Trophoblast cell (in vitro differentiated cells and primary cell): ENCODE measurements around the gene MKNK1.
A peak's percentile ranks its signal among the peaks of the same experiment; 100 is the strongest.

ENCODE experiments used
- DNase-seq, 2 donors: peaks; one replicate each; pipeline ENCODE4 v3.0.0-alpha.2; 2016
- H2AFZ ChIP-seq: 2 replicates; pipeline ENCODE4 v1.6.1; 2013; ENCODE audit warnings: low read length, moderate library complexity, mild to moderate bottlenecking; ENCODE audit not compliant: insufficient read depth, poor library complexity
- H2AK5ac ChIP-seq: 2 replicates; pipeline ENCODE4 v1.6.1; 2013; ENCODE audit warnings: mild to moderate bottlenecking, low read length
- H2BK120ac ChIP-seq: 2 replicates; pipeline ENCODE4 v1.6.1; 2013; ENCODE audit warnings: low read length, mild to moderate bottlenecking, moderate library complexity; ENCODE audit not compliant: insufficient read depth, poor library complexity
- H2BK12ac ChIP-seq: 2 replicates; pipeline ENCODE4 v1.6.1; 2013; ENCODE audit warnings: mild to moderate bottlenecking, low read length, moderate library complexity
- H2BK5ac ChIP-seq: 2 replicates; pipeline ENCODE4 v1.6.1; 2013; ENCODE audit warnings: low read length, low read depth, moderate library complexity, mild to moderate bottlenecking; ENCODE audit not compliant: poor library complexity
- H3K14ac ChIP-seq: 2 replicates; pipeline ENCODE4 v1.6.1; 2013; ENCODE audit warnings: mild to moderate bottlenecking, low read length
- H3K18ac ChIP-seq: 2 replicates; pipeline ENCODE4 v1.6.1; 2013; ENCODE audit warnings: mild to moderate bottlenecking, low read length
- H3K23ac ChIP-seq: 2 replicates; pipeline ENCODE4 v1.6.1; 2013; ENCODE audit warnings: low read length
- H3K27ac ChIP-seq: 2 replicates; pipeline ENCODE4 v1.5.1; 2013; ENCODE audit warnings: low read depth, mild to moderate bottlenecking, inconsistent platforms, low read length, moderate library complexity
- H3K27me3 ChIP-seq: 2 replicates; pipeline ENCODE4 v1.6.1; 2013; ENCODE audit warnings: inconsistent platforms, mild to moderate bottlenecking, low read length, moderate library complexity; ENCODE audit not compliant: insufficient read depth
- H3K36me3 ChIP-seq, 2 experiments: 1 replicate in 1 of 2; 2 replicates in 1 of 2; pipeline ENCODE4 v1.6.1; 2013; ENCODE audit warnings: low read length in 2 of 2, mild to moderate bottlenecking in 2 of 2, moderate library complexity in 1 of 2; ENCODE audit not compliant: insufficient read depth in 2 of 2, control insufficient read depth in 1 of 2
- H3K4ac ChIP-seq: 2 replicates; pipeline ENCODE4 v1.6.1; 2013; ENCODE audit warnings: low read depth, mild to moderate bottlenecking, low read length, moderate library complexity
- H3K4me1 ChIP-seq, 2 experiments: 1 replicate in 1 of 2; 2 replicates in 1 of 2; pipeline ENCODE4 v1.6.1; 2013; ENCODE audit warnings: low read length in 2 of 2, mild to moderate bottlenecking in 2 of 2, moderate library complexity in 1 of 2; ENCODE audit not compliant: insufficient read depth in 2 of 2, control insufficient read depth in 1 of 2
- H3K4me2 ChIP-seq: 2 replicates; pipeline ENCODE4 v1.6.1; 2013; ENCODE audit warnings: inconsistent platforms, mild to moderate bottlenecking, low read length, moderate library complexity
- H3K4me3 ChIP-seq: 2 replicates; pipeline ENCODE4 v1.5.1; 2013; ENCODE audit warnings: mild to moderate bottlenecking, low read depth, low read length, inconsistent platforms
- H3K79me1 ChIP-seq: one replicate; pipeline ENCODE4 v1.6.1; 2013; ENCODE audit warnings: low read length
- H3K79me2 ChIP-seq: 2 replicates; pipeline ENCODE4 v1.6.1; 2013; ENCODE audit warnings: low read length, mild to moderate bottlenecking; ENCODE audit not compliant: control insufficient read depth, insufficient read depth, poor library complexity
- H3K9ac ChIP-seq: 2 replicates; pipeline ENCODE4 v1.6.1; 2013; ENCODE audit warnings: mild to moderate bottlenecking, low read length
- H3K9me3 ChIP-seq: 2 replicates; pipeline ENCODE4 v1.6.1; 2013; ENCODE audit warnings: low read depth, mild to moderate bottlenecking, control low read depth, inconsistent platforms, low read length; ENCODE audit not compliant: insufficient read depth
- H4K12ac ChIP-seq: 2 replicates; pipeline ENCODE4 v1.6.1; 2013; ENCODE audit warnings: low read depth, mild to moderate bottlenecking, low read length, moderate library complexity
- H4K8ac ChIP-seq: 2 replicates; pipeline ENCODE4 v1.6.1; 2013; ENCODE audit warnings: low read depth, mild to moderate bottlenecking, low read length, moderate library complexity
- H4K91ac ChIP-seq: one replicate; pipeline ENCODE4 v1.6.1; 2013; ENCODE audit warnings: low read depth, mild to moderate bottlenecking, low read length, moderate library complexity
- WGBS: extraction: QIAGEN DNeasy Blood & Tissue Kit; methylation state at CpG from one replicate; pipeline ENCODE4 v1.1.7; 2013; ENCODE audit warnings: missing lambda C conversion rate; ENCODE audit not compliant: insufficient read length, insufficient coverage; ENCODE audit errors: extremely low coverage; 5-methylcytosine and 5-hydroxymethylcytosine counted together

MKNK1 gene

DNA sequence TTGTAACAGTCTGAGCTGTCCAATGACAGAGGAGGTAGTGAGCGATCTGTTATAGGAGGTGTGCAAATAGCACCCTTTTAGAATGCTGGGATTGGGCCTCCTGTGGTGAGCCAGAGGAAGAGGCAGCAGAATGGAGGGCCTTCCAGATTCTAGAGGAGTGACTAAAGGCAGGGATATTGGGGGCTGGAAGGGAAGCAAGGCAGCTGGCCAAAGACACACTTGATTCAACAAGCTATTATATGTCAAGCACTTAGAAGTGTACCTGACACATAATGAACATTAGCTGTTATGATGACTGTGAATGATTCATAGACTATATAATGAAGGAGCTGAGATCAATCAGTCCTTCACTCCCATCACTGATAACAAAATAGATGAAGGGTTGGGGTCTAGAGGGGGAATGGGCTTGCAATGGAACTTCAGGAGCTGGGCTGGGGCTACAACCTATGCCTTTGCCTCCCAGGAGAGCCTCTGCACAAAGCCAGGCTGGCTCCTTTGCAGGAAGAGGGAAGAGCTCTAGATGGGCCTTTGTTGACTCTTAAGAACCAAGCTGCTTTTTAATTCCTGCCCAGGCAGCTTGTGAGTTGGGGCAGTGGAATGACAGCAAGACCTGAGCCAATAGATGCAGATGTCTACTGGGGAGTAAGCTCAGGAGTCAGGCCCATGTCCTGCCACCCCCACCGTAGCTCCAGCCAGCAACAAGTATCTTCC lies 2.3 kb upstream of the MKNK1 start:
- Histone ChIP-seq H3K4me1 (peaks cover 8 to 10% of the 10 kb centered on the region in 2 experiments), H3K9me3 (peaks cover 4% of the 10 kb centered on the region), H2BK5ac (no peak overlapping the region), H3K9ac (no peak overlapping the region), H2AFZ (no peak overlapping the region), H4K8ac (no peak overlapping the region), H3K27me3 (no peaks in the 10 kb centered on the region), H3K18ac (no peak overlapping the region), H3K79me2 (peaks cover 3% of the 10 kb centered on the region), H3K4me2 (no peak overlapping the region), H3K27ac (no peak overlapping the region), H4K91ac (no peak overlapping the region), H2BK12ac (no peak overlapping the region), H3K14ac (no peak overlapping the region), H4K12ac (no peak overlapping the region), H3K4ac (no peak overlapping the region), H3K23ac (no peak overlapping the region), H2AK5ac (no peak overlapping the region), H3K36me3 (peaks cover 2 to 10% of the 10 kb centered on the region in 2 experiments), H3K79me1 (peaks cover 3% of the 10 kb centered on the region), H2BK120ac (no peak overlapping the region), H3K4me3 (no peak overlapping the region)
- DNase-seq: no peak
- WGBS: no CpG with 5 or more reads among the region's 2 CpGs

DNA sequence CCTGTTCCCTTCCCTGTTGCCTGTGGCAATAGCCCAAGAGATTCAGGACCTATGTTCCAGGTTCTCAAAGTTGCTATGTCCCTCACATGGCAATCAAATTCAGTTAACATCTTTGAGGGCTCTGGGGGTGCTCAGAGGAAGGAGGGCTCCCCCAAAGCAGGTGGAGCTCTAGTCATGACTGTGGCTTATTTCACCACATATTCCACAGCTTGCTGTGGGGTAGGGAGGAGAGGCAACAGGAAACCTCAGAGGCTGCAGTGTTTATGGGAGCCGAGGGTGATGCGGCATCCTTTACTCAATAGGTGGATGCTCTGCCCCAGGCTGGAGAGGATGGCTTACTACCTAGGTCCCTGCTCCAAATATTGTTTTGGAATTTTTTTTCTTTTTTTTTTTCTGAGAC lies 1.2 kb upstream of the MKNK1 start:
- DNase-seq: no peak
- peak overlapping the region; percentile 9 for H2AK5ac ChIP-seq
- H3K4me3 ChIP-seq: no peak overlapping the region
- peaks cover 8 to 10% of the 10 kb centered on the region in 2 experiments for H3K4me1 ChIP-seq
- no peaks in the 10 kb centered on the region for H3K27me3 ChIP-seq
- no peak overlapping the region for H2BK120ac ChIP-seq
- no peak overlapping the region for H3K27ac ChIP-seq
- H3K9ac ChIP-seq: no peak overlapping the region
- no peak overlapping the region for H3K23ac ChIP-seq
- H3K79me1 ChIP-seq: peaks cover 3% of the 10 kb centered on the region
- no peak overlapping the region for H3K14ac ChIP-seq
- H3K9me3 ChIP-seq: peaks cover 4% of the 10 kb centered on the region
- no peak overlapping the region for H4K91ac ChIP-seq
- no peak overlapping the region for H2AFZ ChIP-seq
- H3K79me2 ChIP-seq: peaks cover 3% of the 10 kb centered on the region
- peak overlapping the region; percentile 9 for H2BK12ac ChIP-seq
- no peak overlapping the region for H3K18ac ChIP-seq
- no peak overlapping the region for H3K4ac ChIP-seq
- no peak overlapping the region for H2BK5ac ChIP-seq
- H4K12ac ChIP-seq: no peak overlapping the region
- H4K8ac ChIP-seq: no peak overlapping the region
- H3K36me3 ChIP-seq: peaks cover 2 to 10% of the 10 kb centered on the region in 2 experiments
- WGBS: no CpG with 5 or more reads among the region's 2 CpGs
- H3K4me2 ChIP-seq: no peak overlapping the region

DNA sequence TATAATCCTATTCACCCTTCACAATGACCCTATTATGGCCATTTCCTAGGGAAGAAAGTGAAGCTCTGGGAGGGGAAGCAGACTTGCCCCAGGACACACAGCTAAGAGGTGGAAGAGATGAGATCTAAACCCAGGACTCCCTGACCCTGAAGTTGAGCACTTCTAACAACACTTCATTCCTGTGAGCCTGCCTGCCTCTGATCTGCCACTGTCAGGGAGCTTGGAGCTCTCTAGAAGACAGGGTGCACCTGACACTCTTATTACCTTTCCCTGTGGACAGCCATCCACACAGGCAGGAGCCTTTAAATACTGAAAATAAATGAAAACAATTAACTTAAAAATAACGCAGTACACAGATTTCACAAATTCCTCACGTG lies 599 bp downstream of the MKNK1 start:
- H3K36me3 ChIP-seq: peaks cover 2% of the 10 kb centered on the region in 2 experiments
- H2BK120ac ChIP-seq: no peak overlapping the region
- no peaks in the 10 kb centered on the region for H3K27me3 ChIP-seq
- H3K18ac ChIP-seq: no peak overlapping the region
- H2AK5ac ChIP-seq: no peak overlapping the region
- H3K4me2 ChIP-seq: peak overlapping the region; percentile 90
- H3K27ac ChIP-seq: no peak overlapping the region
- no peak overlapping the region for H2BK5ac ChIP-seq
- H3K79me2 ChIP-seq: peaks cover 3% of the 10 kb centered on the region
- no peak overlapping the region for H3K23ac ChIP-seq
- peaks cover 2% of the 10 kb centered on the region for H3K9me3 ChIP-seq
- H4K12ac ChIP-seq: no peak overlapping the region
- no CpG with 5 or more reads among the region's 2 CpGs for WGBS
- H2BK12ac ChIP-seq: no peak overlapping the region
- H3K14ac ChIP-seq: no peak overlapping the region
- peak overlapping the region; percentile 77 for H4K91ac ChIP-seq
- H3K4me3 ChIP-seq: peak overlapping the region; percentile 85
- DNase-seq: no peak
- H3K9ac ChIP-seq: peak overlapping the region; percentile 89
- H4K8ac ChIP-seq: no peak overlapping the region
- H3K79me1 ChIP-seq: peaks cover 3% of the 10 kb centered on the region
- no peak overlapping the region for H2AFZ ChIP-seq
- H3K4me1 ChIP-seq: peaks cover 8 to 12% of the 10 kb centered on the region in 2 experiments
- no peak overlapping the region for H3K4ac ChIP-seq

DNA sequence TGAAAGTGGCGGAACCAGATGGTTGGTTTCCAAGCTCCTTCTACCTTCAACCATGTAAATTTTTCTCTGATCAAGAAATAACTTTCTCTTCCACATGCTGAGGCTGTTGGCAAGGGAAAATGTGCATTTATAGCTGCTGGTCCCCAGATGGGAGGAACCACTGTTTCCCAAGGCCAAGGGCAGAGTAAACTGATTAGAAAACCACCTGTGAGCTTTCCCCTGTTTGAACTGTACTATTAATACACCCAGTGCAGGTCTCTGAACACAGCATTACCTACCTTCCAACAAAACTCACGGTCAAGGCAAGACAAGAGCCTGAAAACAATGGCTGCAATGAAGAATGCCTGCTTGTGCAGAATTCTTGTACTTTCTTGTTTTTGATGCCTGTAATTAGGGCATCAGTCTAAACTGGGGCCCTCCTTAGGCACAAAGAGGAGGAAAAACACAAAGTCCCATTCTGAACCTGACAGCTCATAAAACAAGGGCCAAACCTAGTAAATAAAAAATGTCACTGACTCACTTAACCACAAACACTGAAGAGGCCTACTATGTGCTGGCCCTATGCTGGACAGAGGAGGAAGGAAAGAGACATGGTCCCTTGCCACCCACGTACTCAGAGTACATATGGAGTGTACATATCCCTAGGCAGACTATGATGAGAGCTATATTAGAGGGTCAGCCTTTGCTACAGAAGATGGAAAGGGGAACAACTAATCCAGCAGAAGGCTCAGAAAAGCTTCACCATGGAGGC lies 2.6 kb downstream of the MKNK1 start:
- Histone ChIP-seq H3K79me2 (peaks cover 3% of the 10 kb centered on the region), H4K91ac (no peak overlapping the region), H3K4me2 (no peak overlapping the region), H3K14ac (no peak overlapping the region), H3K4ac (no peak overlapping the region), H3K36me3 (no peaks in the 10 kb centered on the region), H2AFZ (no peak overlapping the region), H2BK5ac (no peak overlapping the region), H3K4me3 (no peak overlapping the region), H3K9me3 (peaks cover 2% of the 10 kb centered on the region), H3K18ac (no peak overlapping the region), H3K4me1 (peaks cover 8 to 14% of the 10 kb centered on the region in 2 experiments), H3K79me1 (peaks cover 3% of the 10 kb centered on the region), H3K27me3 (no peaks in the 10 kb centered on the region), H4K12ac (no peak overlapping the region), H4K8ac (no peak overlapping the region), H3K9ac (no peak overlapping the region), H3K23ac (no peak overlapping the region), H2BK12ac (no peak overlapping the region), H2BK120ac (no peak overlapping the region), H3K27ac (no peak overlapping the region), H2AK5ac (no peak overlapping the region)
- DNase-seq: no peak
- no CpG with 5 or more reads among the region's 3 CpGs for WGBS
